HG02763 (cell line): ENCODE results near the gene IFITM1.
"Not testable (repeated sequence)": the region's sequence is repeated elsewhere in the genome, so short reads cannot be mapped to it uniquely, and the experiment has no call there.

Source experiments
- ATAC-seq: cut with Tn5 transposase; IDR thresholded peaks from one replicate; pipeline ENCODE4 v1.9.1; 2021; ENCODE audit warnings: mild to moderate bottlenecking, moderate library complexity; ENCODE audit not compliant: unreplicated experiment

The IFITM1 gene

DNA sequence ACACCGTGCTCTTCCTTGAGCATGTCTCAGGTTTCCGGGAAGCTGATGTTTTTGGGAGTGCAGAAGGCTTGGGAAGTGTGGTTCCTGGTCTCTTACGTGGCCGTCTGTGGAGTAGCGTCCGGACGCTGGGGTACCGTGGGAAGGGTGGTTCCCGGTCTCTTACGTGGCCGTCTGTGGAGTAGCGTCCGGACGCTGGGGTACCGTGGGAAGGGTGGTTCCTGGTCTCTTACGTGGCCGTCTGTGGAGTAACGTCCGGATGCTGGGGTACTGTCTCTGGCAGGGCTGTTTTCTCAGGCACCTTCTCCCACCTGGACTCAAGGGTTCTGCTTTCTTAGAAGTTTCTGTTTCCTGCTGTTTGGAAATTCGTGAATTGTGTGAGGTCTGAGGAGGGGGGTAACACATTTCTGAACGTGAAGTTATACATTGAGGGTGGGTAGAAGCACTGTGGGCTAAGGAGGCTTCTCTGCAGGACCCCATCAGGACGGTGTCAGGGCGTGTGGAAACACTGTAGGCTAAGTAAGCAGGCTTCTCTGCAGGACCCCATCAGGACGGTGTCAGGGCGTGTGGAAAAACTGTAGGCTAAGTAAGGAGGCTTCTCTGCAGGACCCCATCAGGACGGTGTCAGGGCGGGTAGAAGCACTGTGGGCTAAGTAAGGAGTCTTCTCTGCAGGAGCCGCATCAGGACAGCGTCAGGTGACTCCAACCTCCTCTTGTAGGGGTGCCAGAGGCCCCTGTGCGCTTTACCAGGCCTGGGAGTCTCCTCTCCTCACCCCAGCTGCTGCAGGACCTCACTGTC, 12.2 kb downstream of the IFITM1 start:
- ATAC-seq: no peak

GRCh38 chr11:326592-326841, 12.7 kb downstream of the IFITM1 start:
- ATAC-seq: no peak

- peak; percentile 60 for ATAC-seq
Measured at GRCh38 chr11:326842-327580, 13.2 kb downstream of the IFITM1 start.

DNA sequence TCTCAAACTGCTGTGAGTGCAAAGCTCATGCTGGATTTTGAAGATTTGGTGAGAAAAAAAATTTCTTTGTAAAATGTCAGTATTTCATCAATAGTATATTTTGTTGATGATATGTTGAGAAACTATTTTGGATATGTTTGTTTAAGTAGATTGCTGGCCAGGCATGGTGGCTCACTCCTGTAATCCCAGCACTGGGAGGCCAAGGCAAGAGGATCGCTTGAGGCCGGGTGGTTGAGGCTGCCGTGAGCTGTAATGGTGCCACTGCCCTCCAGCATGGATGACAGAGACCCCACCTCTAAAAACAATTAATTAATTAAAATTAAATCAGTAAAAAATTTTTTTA, 13.7 kb downstream of the IFITM1 start:
- no peak for ATAC-seq

- no peak for ATAC-seq
Measured at GRCh38 chr11:328012-328411, 14.2 kb downstream of the IFITM1 start.

DNA sequence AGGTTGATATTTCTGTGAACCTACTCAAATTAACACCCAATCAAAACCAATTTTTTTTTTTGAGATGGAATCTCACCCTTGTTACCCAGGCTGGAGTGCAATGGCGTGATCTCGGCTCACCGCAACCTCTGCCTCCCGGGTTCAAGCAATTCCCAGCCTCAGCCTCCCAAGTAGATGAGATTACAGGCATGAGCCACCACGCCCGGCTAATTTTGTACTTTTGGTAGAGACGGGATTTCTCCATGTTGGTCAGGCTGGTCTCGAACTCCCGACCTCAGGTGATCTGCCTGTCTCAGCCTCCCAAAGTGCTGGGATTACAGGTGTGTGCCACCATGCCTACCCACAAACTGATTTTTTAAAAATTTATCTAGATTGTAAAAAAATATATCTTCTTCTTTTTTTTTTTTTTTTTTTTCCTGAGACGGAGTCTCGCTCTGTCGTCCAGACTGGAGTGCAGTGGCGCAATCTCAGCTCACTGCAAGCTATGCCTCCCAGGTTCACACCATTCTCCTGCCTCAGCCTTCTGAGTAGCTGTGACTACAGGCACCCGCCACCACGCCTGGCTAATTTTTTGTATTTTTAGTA, 14.8 kb downstream of the IFITM1 start:
- not testable (repeated sequence) for ATAC-seq

DNA sequence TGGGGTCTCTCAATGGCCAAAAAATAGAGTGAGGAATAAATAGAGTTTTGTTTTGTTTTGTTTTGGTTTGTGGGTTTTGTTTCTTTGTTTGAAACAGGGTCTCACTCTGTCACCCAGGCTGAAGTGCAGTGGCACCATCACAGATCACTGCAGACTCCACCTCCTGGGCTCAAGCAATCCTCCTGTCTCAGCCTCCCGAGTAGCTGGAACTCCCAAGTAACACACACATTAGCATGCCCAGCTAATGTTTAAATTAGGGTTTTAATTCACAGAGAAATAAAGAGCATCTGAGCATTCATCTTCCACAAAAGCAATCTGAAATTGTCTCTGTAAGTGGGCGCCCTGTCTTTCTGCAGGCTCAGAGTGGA, 16.0 kb downstream of the IFITM1 start:
- ATAC-seq: no peak

DNA sequence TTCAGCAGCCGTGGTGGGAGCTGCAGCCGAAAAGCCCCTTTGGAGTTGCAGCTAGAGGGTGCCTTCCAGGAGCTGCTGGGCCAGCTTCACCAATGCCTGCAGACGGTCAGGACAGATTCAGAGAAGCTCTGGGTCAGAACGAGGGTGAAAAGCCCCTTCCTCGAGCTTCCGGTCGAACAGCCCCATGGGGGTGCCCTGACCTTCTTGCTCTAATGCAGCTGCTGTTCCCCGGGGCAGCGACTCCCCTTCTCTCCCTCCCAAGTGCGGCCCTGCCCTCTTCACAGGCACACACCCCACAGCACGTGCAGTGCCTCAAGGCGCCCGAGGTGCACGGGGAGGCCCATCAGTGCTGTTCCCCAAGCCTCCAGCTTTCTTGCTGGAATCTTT, 16.5 kb downstream of the IFITM1 start:
- ATAC-seq: no peak

GRCh38 chr11:330694-331357, 17.0 kb downstream of the IFITM1 start:
- ATAC-seq: no peak

DNA sequence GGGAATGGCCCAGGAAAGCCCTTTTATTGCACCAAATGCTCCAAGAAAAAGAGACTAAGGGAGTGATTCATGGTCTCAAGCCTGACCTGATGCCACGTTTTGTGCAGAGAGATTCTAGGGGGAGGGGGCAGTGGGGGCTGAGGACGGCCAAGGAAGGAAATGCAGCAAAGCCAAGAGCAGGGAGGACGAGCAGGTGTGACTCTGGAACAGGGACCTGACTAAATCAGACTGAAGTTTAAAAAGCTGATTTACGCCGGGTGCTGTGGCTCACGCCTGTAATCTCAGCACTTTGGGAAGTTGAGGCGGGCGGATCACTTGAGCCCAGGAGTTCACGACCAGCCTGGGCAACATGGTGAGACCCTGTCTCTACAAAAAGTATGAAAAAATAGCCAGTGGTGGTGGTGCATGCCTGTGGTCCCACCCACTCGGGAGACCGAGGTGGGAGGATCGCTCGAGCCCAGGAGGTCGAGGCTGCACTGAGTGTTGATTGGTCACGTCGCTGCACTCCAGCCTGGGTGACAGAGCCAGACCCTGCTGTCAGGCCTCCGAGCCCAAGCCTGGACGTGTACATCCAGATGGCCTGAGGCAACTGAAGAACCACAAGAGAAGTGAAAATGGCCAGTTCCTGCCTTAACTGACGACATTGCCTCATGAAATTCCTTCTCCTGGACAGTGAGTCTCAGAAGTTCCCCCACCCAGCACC, 17.7 kb downstream of the IFITM1 start:
- no peak for ATAC-seq

DNA sequence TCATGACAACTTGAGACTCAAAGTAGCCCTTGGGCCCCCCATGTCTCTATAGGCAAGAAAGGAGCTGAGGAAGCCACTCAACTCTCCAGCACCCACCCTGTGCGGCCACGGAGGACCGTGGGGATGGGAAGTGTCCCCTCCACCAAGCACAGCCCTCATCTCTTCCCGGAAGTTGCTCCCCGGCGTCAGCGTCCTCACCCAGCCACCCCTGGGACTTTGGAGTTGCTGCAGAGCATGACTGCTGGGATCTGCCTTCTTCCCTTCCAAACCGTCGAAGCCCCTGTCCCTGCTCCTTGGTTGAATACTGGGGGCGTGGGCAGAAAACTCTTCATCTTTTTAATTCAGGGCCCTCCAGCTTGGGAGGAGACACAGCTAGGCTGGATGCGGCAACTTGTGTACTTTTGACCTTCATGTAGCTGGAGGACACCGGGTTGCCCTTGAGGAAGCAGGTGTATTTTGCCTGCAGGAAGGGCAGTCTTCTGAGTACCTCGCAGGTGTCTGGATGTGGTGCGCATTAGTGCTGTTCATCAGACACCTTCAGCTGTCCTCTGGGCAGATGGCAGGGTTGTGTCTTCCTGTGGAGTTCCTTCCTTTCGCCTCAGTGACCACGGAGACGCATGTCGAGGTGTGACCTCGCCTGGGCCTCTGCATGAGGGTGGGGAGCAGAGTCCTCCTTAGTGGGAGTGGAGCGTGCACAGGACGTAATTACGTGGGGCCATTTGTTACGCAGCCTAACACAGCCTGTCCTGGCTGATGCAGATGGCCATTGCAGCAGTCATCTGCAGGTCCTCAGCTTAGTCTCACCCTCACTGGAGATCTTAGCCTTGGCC, 19.0 kb downstream of the IFITM1 start:
- ATAC-seq: no peak

DNA sequence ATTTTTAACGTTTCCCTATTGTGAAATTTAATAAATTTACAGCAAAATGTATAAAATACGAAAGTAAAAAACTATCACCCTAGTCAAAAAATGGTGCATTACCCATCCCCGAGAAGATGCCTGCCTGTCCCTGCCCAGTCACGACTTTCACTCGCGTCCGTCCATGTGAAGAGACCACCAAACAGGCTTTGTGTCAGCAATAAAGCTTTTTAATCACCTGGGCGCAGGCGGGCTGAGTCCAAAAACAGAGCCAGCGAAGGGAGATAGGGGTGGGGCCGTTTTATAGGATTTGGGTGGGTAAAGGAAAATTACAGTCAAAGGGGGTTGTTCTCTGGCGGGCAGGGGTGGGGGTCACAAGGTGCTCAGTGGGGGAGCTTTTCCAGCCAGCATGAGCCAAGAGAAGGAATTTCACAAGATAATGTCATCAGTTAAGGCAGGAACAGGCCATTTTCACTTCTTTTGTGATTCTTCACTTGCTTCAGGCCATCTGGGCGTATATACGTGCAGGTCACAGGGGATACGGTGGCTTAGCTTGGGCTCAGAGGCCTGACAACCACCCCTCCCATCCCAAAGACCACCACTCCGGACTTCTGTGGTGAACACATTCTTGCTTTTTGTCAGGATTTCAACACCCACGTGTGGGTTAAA, 19.9 kb downstream of the IFITM1 start:
- ATAC-seq: not testable (repeated sequence)

DNA sequence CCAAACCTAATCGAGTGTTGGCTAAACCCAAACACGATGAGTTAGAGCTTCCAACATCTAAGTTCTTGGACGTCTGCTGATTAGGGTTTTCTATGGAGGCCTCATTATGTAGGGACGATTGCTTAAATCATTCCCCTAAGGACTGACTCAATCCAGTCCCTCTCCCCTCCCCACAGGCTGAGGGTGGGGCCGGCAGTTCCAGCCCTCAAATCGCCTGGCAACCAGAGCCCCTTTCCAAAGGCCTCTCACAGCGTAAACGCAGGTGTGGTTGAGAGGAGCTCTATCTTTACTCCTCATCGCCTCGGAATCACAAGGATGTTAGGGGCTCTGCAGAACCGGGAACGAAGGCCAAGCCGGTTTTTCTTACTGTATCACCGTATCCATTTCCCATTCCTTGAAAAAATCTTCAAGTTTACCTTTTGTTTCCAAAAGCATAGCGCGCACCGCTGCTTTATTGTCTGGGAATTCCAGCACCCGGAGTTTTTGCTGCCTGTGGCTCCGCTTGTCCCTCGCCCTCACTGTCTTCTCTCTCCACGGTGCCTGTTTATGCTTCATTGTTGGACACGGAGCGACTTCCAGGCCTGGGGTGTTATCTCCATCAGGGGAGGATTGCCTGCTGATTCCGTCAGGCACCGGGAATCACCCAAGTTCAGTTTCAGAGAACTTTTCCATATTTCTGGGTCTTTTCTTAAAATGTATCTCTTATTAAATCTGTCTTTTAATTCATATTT, 20.6 kb downstream of the IFITM1 start:
- ATAC-seq: no peak

DNA sequence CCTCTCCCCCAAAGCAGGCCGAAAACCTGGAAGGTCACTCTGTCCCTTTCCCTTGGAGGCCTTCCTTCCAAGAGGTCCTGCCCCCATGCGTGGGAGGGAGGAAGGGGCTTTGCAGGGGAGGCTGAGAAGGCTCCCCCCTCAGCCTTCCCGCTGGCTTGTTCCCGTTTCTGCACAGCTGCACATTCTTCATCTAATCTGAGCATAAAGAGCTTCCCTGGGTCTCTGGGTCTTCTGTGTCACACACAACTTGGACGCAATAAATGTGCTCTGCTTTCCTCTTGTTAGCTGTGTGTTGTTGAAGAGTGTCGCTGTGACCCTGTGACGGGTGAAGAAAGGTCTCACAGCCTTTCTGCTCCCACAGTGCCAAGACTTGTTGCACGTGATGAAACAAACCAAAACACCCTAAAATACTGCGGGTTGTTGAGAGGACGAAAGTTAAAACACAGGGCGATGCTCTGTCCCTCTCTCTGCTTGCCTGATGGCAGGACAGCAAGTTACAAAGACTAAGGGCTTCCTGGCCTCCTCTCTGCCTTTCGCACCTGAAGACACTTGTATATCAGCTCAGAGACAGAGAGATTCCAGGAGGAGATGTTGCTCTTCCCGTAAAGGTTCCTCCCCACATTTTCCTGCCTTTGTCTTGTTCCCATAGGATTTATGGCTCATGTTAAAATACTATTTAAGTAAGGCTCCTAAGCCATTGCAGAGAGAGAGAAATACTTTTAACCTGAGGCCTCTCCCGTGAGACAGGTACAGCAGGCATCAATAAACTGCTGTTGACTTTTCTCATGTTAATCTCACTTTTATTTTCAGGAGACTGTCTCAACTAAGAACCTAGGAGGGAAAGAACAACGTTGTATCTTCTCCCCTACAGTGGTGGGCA, 22.2 kb downstream of the IFITM1 start:
- no peak for ATAC-seq

GRCh38 chr11:336659-337198, 22.9 kb downstream of the IFITM1 start:
- ATAC-seq: no peak

GRCh38 chr11:337711-338110, 23.9 kb downstream of the IFITM1 start:
- no peak for ATAC-seq

DNA sequence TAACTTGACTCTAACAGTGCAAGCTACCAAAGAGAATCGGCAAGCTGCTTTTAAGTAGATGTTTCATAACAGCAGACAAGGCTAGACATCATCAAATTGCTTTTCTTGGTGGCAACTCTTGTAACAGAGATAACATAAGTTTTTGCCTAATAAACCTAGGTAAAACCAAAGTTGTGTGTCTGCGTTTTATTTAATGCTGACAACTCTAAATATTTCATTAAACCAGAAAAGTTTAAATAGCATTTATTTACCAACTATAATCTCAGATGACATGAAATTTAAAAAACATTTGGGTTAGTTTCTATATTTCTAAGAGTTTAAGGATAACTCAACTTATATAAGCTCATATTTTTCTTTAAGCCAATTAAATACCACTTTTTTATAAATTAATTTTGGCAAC, 26.1 kb downstream of the IFITM1 start:
- no peak for ATAC-seq
